Stromal cell of bone marrow (primary cell): Measurements from ENCODE around the gene EHD4.

Source experiments
- DNase-seq: peaks from one replicate; pipeline ENCODE4 v3.0.0-alpha.2; 2012; ENCODE audit warnings: low read depth

EHD4 gene

DNA sequence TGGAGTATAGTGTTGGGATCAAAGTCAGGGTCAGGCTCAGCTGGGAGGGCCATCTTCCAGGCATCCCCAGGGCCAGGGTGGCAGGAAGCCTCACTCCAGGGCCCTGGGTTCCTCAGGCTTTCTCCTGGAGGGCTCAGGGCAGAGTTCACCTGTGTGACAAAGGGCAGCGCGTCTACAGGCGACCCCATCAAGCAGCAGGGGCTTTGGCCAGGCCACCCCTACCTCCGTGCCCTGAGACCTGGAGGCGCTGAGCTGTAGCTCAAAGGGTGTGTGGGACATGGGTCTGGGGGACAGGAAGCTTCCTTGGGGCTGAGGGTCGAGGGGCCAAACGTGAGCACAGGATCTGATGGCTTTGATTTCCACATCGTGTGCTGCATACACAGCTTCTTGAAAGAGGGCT lies 91.3 kb downstream of the EHD4 start:
- no peak for DNase-seq

DNA sequence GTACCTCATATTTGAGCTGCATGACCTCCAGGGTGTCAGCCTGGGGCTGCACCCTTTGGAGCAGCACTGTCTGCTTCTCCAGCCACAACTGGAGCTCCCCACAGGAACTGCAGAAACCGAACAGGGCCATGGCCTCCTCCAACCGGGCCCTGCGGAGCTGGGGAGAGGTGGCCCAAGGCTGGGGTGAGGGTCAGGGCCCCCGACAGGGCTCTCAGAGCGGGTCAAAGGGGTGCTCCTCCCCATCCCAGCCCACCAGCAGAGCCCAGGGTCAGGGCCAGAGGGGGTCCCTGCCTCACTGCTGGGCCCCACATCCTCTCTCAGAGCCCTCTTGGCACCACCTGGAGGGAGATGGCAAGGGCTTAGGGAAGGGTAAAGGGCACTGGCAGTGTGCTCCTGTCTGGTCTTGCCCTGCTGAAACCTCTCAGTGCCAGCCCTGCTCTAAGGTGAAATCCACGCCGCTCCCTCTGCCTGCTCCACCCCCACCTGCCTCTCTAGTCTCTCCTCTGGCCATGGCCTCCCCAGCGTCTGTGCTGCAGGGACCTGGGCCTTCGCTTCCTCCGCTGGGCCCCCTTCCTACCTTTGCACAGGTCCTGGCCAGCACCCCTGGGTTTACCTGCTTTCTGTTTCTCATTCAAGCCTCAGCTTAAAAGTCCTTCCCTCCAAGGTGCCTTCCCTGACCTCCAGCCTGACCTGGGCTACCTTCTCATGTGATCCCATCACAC lies 92.0 kb downstream of the EHD4 start:
- DNase-seq: no peak

DNA sequence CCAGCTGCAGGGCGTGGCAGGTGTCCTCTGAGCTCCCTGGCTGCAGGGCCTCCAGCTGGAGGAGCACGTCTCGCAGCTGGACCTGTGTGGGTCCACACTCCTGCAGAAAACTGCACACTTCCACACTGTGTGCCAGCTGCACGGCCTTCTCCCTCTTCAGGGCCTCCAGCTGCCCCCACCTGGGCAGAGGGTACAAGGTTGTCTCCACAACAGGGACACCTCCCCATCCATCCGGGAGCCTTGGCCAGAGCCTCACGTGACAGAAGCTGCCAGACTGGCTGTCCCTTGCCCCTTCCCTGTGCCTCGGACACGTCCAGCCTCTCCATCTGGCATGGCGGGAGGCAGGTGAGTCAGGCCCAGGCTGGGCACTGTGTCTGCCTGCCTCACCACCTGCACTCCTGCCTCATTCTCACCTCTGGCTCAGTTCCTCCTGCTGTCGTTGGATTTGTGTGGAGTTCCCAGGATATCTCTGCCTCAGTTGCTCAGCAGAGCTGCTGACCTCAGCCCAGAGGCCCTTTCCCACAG lies 93.0 kb downstream of the EHD4 start:
- no peak for DNase-seq

DNA sequence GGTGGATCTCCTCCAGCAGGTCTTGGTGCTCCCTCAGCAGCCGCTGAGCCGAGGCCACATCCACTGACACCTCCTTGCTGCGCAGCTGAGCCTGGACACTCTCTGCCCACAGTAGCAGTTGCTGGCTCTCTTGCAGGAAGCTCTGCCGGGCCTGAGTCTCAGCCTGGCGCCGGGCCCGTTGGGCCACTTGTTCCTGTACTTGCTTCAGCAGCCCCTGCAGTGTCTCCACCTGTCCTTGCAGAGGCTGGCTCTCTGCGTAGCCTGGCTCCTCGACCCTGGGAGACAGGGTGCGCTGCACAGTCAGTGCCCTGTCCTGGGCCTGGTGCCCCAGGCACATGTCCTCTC lies 94.0 kb downstream of the EHD4 start:
- no peak for DNase-seq

DNA sequence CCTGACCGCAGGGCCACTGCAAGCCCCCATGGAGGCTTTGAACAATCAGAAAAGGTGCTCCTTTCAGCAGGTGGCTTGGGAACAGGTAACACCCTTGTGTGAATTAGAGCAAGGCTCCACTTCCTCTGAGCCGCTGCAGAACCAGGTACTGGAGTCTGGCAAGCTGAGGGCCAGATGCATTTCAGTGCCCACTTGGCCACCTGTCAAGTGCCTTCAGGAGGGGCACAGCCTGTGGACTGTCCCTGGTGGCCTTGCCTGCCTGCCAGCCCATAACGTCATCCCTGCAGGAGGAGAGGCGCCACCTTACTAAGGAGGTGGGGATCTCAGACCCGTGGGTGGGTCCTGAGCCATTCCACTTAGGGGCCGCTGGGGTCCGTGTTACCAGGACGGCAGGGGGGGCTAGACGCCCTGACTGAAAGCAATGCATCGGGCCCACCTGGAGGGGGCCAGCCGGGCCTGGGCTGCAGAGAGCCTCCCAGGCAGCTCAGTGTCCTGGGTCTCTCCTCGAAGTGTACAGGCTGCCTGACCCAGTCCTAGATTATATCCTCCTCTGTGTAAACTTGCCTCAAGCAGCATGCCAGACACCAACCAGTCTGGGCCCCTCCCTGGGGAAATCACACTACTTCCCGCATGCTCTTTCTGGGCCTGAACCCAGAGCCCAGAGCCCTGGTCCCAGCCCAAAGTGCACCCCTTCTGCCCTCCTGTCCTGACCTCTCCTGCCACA lies 94.6 kb downstream of the EHD4 start:
- DNase-seq: no peak

DNA sequence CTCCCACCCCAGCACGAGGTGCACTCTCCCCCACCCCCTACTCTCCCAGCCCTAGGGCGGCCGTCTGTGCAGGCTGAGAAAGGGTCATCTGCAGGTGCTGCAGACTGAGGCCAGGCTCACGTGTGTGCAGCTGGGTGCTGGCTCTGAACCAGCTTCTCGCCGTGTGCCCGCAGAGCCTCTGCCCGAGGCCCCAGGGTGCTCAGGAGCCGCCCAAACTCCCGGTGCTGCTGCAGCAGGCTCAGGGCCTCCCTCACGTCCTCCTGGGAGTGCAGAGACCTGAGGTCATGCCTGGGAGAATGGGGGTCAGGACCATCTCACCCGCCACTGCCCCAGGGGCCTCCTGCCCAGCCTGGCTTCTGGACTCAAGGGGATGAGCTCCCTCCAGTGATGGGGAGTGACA lies 95.7 kb downstream of the EHD4 start:
- DNase-seq: no peak

DNA sequence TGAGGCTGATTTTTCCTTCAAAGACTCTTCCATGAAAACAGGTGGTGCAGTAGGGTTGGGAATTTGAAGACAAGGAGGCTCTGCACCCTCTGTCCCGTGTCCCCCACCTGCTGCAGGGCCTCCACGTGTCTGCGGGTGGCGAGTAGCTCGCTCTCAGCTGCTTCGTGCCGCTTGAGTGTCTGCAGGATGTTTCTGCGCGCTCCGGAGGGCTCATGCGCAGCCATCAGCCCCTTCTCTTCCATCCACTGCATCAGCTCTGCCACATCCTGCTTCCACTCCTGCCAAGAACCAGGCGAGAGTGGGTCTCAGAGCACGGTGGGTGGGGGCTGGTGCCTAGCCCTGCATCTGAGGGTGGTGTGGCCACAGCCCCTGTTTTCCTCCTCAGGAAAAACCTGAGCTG lies 96.3 kb downstream of the EHD4 start:
- DNase-seq: no peak

DNA sequence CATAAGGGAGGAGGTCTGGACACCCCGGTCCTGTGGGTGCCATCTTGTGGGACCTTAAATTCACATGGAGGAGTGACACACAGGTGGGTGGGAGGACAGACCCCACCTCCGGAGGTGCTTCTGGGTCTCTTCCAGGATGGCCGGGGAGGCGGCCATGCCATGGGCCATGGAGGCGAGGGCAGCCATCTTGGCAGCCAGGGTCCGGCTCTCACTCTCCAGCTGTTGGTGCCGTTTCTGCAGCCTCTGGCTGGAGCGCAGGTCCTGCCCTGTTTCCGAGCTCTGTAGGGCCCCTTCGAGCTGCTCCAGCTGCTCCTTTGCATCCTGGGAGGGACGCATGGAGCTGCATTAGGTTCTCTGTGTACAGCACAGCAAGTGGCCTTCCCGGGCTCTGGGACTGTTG lies 97.6 kb downstream of the EHD4 start:
- no peak for DNase-seq

DNA sequence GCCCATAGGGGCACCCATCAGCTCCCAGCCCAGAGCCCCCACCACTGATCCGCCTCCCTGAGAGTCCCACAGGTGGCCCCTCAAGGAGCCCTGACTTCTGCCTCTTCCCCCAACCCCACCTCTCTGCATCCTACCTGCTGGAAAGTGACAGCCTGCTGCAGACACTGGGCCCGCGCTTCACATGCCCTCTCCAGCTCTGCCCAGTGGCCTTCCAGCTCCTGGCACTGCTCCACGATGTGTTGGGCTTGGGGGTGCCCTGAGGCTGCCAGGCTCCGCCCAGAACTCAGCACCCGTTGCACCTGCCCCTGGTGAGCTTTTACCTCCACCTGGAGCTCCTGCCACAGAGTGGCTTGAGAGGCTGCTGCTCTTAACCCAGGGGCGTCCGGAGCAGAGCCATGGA lies 98.6 kb downstream of the EHD4 start:
- no peak for DNase-seq

DNA sequence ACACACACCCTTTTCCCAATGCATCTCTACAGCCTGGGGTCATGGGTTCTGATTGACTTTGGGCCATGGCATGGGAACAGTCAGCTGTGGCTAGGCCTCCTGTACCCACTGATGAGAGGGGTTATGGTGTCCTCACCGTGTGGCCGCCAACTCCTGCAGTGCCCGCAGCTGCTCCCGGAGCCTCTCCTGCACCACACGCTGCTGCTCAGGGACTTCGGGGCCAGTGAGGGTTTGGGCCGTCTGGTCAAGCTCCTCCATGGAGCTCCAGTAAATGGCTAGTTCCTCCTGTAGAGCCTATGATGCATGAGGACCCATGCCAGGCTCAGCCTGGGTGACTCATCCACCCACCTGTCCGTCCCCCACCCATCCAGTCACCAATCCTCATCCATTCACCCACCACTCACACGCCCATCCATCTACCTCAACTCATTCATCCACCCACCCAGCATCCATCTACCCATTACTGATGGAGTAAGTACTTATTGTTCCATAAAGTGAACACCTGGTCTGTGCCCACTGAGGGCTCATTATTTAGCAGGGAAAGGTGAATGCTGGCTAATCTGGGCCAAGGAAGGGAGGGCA lies 100.1 kb downstream of the EHD4 start:
- no peak for DNase-seq

DNA sequence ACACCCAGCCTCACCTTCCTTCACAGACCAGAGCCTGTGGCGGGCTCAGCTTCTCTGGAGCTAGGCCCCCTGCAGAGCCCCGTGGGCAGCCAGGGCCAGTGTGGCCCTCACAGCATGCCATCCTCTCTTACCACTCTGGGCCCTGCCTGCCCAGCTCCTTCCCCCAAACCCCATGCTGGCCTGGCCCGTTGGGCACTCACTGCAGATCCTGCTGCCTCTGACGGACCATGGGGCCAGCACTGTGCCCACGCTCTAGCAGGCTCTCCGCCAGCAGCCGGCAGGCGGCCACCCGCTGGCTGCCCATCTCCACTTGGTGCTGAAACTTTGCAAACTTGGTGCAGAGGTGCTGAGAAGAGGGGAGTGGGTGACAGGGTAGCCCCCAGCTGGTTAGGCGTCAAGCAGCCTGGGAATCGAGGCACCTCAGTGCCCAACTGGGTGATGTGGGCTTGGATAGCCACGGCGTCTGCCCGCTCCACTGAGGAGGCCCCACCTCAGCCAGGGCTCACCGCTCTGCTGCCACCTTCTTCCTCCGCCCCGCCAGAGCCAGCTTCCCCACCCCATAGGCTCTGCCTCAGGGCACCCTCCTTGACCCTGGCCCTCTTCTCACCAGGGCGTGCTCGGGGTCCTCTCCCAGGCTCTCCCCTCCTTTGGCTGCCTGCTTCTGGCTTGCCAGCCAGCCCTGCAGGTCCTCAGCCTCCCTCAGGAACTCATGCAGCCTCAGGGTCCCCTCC lies 101.0 kb downstream of the EHD4 start:
- DNase-seq: no peak

DNA sequence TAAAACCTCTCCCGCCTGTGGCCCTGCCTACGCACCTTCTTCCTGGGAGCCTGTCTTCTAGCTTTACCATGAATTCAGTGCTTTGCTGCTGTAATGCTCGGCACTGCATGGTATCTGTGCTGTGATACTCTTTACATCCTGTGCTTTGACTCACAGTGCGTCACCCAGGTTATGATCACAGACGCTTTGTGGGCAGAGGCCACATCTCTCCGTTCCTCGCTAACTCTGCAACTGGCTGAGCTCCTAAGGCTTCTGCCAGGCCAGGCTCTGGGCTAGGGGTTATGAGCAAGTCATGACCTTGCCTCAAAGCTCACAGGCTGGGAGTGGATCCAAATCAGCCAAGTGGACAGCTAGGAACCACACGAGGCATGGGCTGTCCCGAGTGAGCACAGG lies 101.7 kb downstream of the EHD4 start:
- peak; percentile 2 for DNase-seq

DNA sequence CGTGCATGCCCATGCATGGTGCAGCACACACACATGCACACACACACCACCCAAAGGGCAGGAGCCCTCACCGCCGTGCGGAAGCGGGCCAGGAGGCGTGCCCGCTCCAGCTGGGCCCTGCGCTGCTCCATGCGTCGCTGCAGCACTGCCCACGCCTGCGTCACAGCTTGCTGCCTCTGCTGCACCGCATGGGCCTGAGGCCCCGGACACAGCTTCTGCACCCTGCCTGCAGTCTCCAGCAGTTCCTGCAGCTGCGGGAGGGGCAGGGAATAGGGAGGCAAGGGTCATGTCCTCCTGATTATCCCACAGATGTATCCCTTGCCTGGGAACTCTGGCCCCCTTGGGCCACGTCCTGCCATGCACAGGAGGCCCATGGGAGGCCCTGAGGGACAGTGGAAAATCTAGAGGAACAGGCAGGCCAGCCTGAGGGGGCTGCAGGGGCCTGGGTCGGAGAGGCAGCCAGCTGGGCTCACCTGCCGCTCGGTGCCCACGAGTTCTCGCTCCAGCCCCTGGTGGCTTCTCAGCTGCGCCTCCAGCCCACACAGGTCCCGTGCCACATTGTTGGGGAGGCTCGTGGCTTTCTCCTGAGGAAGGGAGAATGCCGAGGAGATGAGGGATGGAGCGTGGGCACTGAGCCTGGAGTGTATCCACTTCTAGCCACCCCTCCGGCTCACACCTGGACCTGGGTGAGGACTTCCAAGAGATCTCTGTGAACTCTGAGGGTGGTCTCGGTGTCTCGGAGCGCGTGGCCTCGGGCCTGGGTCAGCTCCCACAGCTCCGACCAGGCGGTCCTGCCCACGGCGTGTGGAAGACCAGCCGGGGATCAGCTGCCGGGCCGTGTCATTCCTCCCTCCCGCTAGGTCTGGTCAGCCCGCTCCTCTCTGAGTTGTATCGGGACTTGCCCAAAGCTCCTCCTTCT lies 102.3 kb downstream of the EHD4 start:
- no peak for DNase-seq

DNA sequence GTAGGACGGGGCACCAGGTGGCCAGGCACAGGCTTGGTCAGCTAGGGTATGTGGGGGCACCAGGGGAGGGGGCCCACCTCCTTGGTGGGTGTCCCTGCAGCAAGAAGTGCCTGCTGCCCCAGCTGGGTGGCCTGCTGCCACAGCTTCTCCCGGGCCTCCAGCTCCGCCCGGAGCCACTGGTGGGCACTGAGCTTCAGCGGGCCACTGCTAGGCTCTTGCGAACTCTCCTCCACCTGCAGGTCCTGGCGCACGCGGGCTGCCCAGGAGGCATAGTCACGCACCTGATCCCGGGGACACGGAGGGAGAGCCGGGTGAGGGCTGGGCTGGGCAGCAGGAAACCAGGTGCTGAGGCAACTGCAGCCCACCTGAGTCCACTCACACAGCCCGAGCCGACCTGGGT lies 104.0 kb downstream of the EHD4 start:
- DNase-seq: no peak

DNA sequence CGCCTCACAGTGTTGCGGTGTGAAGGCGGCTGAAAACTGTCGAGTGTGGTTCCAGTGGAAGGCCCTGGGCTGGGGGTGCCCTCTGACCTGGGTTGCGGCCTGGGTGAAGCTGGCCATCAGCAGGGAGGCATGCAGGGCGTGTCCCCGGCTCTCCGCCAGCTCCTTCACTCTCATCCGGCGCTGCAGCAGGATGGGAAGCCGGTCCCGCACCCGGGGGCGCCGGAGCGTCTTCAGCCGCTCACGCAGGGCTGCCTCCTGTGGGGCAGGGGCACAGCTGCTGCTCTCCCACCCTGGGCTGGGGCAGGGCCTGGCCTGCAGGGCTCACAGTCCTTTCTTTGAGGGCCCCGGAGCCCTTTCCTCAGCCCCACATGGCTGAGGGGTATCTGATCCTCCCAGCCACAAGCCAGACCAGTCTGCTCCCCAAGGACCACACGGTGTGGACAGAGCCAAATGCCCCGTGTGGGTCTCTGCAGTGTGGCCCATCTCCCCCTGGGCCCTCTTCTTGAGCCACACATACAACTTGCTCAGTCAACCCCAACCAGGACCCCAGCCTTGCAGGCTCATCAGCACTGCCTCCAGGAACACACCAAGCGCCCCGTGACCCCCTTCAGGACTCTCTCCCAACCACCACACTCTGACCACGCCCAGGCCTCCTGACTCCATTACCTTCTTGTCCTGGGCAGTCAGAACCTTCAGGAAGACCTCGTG lies 105.3 kb downstream of the EHD4 start:
- DNase-seq: no peak

DNA sequence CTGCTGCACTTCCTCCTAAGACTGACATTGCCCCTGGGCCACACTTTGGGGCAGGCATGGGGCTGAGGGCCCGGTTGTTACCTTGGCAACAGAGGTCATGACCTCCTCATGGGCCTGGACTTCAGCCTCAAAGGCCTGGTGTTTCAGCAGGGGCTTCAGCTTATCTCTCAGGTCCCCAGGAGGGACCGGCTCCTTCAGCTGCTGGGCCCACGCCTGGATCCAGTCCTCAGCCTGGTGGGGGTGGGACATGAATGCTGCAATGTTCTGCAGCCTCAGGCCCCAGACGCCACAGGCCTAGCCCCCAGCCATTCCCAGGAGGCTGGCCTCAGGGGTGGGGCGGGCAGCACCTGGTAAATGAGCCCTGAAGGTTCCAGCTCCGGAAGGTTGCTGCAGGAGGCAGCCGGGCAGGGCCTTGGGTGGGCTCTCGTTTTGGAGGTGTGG lies 106.1 kb downstream of the EHD4 start:
- DNase-seq: no peak

DNA sequence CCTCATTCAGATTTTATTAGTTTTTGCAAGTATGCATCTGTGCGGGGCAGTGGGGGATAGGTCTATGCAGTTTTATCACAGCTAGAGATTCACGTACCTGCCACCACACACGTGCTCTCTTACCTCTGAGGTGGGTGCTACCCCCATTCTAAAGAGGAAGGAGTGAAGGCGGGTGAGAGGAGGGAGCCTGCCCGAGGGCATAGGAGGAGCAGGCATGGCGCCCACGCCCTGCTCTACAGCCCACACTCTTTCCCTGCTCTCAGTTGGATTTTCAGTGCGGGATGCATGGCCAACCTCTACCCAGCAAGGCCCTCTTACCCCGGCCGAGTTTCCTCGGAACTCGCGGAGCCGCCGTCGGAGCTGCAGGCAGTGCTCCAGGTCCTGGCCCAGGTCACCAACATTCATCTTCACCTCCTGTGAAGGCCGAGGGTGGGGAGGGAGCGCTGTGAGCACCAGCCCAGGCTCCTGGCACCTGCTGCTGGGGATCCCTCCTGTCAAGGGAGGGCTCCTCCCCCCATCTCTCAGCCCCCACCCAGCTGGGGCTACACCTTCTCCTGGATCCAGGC lies 106.8 kb downstream of the EHD4 start:
- no peak for DNase-seq

DNA sequence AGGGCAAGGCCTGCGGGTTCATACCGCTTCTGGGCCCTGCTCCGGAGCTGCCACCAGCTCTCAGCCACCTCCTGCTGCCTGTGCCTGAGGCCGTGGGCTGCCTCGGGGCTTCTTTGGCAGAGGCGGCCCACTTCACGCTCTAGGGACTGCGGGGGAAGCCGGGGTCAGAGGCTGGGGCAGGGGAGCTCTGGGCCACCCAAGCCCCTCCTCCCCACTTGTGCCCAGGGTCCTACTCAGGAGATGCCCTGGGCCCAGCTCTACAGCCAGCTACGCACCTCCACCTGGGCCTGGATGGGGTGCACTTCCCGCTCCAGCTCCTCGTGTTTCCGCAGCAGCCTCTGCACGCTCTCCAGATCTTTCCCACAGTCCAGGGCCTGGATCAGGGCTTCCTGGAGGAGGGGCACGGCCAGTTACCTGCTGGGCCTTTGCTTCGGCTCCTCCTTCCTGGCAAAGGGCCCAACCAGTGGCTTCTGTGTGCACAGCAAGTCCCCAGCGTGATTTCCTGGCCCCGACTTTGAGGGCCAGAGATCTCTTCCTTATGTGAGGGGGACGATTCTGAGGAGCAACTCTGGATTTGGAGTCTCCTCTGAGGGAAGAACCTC lies 109.7 kb downstream of the EHD4 start:
- no peak for DNase-seq

DNA sequence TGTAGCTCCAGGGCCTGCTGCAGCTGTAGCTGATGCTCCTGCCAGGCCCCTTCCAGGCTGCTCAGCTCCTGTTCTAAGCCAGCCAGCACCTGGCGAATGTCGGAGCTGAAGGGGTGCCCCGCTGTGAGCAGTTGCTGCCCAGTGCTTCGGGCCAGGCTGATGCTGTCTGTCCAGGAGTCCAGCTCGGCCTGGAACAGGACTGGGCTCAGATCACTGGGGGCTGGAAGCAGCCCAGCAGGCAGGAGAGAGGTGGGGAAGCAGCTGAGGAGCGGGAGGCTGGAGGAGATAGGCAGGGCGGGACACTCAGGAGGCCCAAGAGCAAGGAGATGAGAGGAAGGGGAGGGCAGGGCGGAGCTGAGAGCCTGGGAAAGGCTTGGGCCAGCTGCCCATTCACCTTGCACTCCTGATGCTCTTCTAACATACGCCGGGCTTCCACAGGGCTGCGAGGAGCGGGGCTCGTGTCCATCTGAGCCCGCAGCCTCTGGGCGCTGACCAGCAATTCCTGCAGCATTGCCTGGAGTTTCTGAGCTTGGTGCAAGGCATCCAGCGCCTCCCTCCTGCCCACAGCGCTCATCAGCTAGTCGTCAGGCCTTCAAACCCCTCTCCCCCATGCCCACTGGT lies 110.5 kb downstream of the EHD4 start:
- DNase-seq: no peak
